Adrenal gland (tissue), 12 donors: ENCODE data around the gene TBC1D1. TPM values are rescaled to one million over a fixed set of nuclear protein-coding genes. Genes with fewer than 3 reads are reported as not detected.
A peak's percentile ranks its signal among the peaks of the same experiment; 100 is the strongest.

ENCODE experiments used
- DNase-seq, 7 donors: peaks; one replicate each; pipeline ENCODE4 v3.0.0-alpha.2; 2019 to 2020
- H3K27ac ChIP-seq, 5 donors: fragments of 200-600 bp; sonication (generic) in 4 of 5; 1 replicate in 3 of 5; 2 replicates in 2 of 5; pipeline versions ENCODE4 v1.5.1 to v1.8.0; 2016 to 2020; ENCODE audit warnings: mild to moderate bottlenecking in 1 of 5
- H3K27me3 ChIP-seq: fragments of 200-600 bp; 2 replicates; pipeline ENCODE4 v1.8.0; 2021
- H3K36me3 ChIP-seq, 2 donors: fragments of 200-600 bp; replicated peaks in 1 of 2; 1 replicate in 1 of 2; 2 replicates in 1 of 2; pipeline versions ENCODE4 v1.5.1 to v1.8.0; 2018 to 2022
- H3K4me1 ChIP-seq, 2 donors: fragments of 200-600 bp; replicated peaks in 1 of 2; 1 replicate in 1 of 2; 2 replicates in 1 of 2; pipeline versions ENCODE4 v1.5.1 to v1.8.0; 2018 to 2021
- H3K4me3 ChIP-seq, 4 donors: fragments of 200-600 bp; sonication (generic) in 3 of 4; one replicate each; pipeline ENCODE4 v1.5.1; 2016 to 2018
- H3K9me3 ChIP-seq, 3 donors: fragments of 200-600 bp; sonication (generic) in 1 of 3; replicated peaks in 1 of 3; 1 replicate in 2 of 3; 2 replicates in 1 of 3; pipeline versions ENCODE4 v1.5.1 to v1.8.0; 2016 to 2021
- POLR2A ChIP-seq, 2 donors: fragments of 450-650 bp; IDR thresholded peaks; one replicate each; pipeline ENCODE4 v1.6.1; 2017; ENCODE audit warnings: antibody characterized with exemption in 2 of 2, mild to moderate bottlenecking in 2 of 2, moderate library complexity in 1 of 2
- WGBS, 4 donors: extraction: QIAGEN DNeasy Blood & Tissue Kit in 2 of 4; methylation state at CpG; one replicate each; pipeline versions ENCODE4 v1.1.5 to v1.1.7; 2013 to 2017; 5-methylcytosine and 5-hydroxymethylcytosine counted together
- intact Hi-C, 2 donors: fragments of 100-400 bp; cut with DNase I; formaldehyde crosslinking; loops; one replicate each; pipeline versions ENCODE4 v1.14.1 to v1.15.0; 2022 to 2023
- polyA plus RNA-seq, 3 donors: library from polyadenylated mRNA; stranded (reverse); fragments of 200-250 nt in 2 of 3; fragments of 350-450 nt in 1 of 3; fragmentation: Illumina TruSeq in 1 of 3; extraction: RNeasy Lipid Tissue Mini Kit (QIAGEN cat#74804) in 1 of 3; gene quantifications; one replicate each; pipeline ENCODE4 v1.2.3, GENCODE V29; 2013 to 2014
- total RNA-seq, 9 donors: library from RNA; depleted of rRNA in 4 of 9; stranded (reverse); fragments of >200 nt in 4 of 9; fragments of 120-200 nt in 1 of 9; fragmentation: NEBNext Ultra II Directional in 1 of 9; extraction: Animal tissue kit (Norgen Biotek cat#: 25700) in 1 of 9; gene quantifications; one replicate each; pipeline versions ENCODE4 v1.1.0 to v1.2.4, GENCODE V29; 2013 to 2023
- TF ChIP-seq, protein P1 (sequence below), 6 experiments: fragments of 450-650 bp in 4 of 6; fragments of 200-600 bp in 2 of 6; sonication (generic) in 1 of 6; IDR thresholded peaks; 1 replicate in 5 of 6; 2 replicates in 1 of 6; pipeline versions ENCODE4 v1.5.1 to v1.8.0; 2016 to 2021; ENCODE audit warnings: antibody characterized with exemption in 6 of 6, mild to moderate bottlenecking in 2 of 6, moderate library complexity in 1 of 6
- donor health status: healthy with polysubstance abuse.
- donor health status: Bipolar disorder and iron deficiency.
- donor health status: DM: yes; HTN: yes; CAD: no.
- donor health status: DM: no; HTN: no; CAD: no.
- donor health status: DM: no; HTN: no; CAD: no.
- donor health status: DM: yes; HTN: yes; CAD: no.

Gene TBC1D1
- total and polyA plus RNA-seq, 12 donors, result 16.3 to 77.3 (median 25.7) TPM

DNA sequence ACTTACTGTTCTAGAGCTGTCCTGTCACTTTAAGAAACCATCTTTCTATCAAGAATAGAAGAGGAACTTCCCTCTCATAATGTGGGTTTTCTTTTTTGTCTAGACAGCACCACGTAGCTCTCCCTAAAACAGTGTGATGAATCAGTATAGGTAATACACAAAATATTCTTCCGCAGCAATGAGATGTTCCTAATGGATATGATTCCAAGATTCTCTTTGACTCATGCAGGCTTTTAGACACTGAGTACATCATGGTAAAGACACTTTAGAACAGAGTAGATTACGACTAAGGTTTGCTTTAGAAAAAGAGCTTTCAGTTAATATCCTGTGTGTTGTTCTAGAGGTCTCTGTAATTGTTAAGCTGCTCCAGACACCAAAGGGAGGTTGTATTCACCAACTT lies 139.1 kb downstream of the TBC1D1 start:
- WGBS, 4 donors, result 52 to 81% (median 63%) methylated on average over 3 of the region's 3 CpGs
- Histone ChIP-seq H3K4me3 (no peak overlapping the region), H3K9me3 (no peaks in the 10 kb centered on the region), H3K27me3 (no peaks in the 10 kb centered on the region), H3K36me3 (peaks cover 0 to 5% of the 10 kb centered on the region in 2 donors), H3K4me1 (no peaks in the 10 kb centered on the region), H3K27ac (no peak overlapping the region)
- TF ChIP-seq, protein P1, sequence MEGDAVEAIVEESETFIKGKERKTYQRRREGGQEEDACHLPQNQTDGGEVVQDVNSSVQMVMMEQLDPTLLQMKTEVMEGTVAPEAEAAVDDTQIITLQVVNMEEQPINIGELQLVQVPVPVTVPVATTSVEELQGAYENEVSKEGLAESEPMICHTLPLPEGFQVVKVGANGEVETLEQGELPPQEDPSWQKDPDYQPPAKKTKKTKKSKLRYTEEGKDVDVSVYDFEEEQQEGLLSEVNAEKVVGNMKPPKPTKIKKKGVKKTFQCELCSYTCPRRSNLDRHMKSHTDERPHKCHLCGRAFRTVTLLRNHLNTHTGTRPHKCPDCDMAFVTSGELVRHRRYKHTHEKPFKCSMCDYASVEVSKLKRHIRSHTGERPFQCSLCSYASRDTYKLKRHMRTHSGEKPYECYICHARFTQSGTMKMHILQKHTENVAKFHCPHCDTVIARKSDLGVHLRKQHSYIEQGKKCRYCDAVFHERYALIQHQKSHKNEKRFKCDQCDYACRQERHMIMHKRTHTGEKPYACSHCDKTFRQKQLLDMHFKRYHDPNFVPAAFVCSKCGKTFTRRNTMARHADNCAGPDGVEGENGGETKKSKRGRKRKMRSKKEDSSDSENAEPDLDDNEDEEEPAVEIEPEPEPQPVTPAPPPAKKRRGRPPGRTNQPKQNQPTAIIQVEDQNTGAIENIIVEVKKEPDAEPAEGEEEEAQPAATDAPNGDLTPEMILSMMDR (IDR thresholded peaks at IDR 0.05), result no peak
- no peak for TF ChIP-seq POLR2A (IDR thresholded peaks at IDR 0.05)
- DNase-seq, result no peak
- intact Hi-C loops, result loop anchor here in 1 of 2 donors (10.0 kb wide), 2 partner anchors 225 to 425 kb away; no protein-coding TSS in a partner anchor

- TF ChIP-seq, protein P1 (IDR thresholded peaks at IDR 0.05), result peak; percentile 51 to 81 (median 72)
- no peak for TF ChIP-seq POLR2A (IDR thresholded peaks at IDR 0.05)
- 49 to 58% (median 55%) methylated on average over 11 of the region's 11 CpGs for WGBS, 4 donors
- DNase-seq, result peak in 4 of 7 donors; percentile 41 to 66 (median 54)
- intact Hi-C loops, result loop anchor here (5.0 to 10.0 kb wide), 4 partner anchors 228 to 433 kb away; no protein-coding TSS in a partner anchor
- no peaks in the 10 kb centered on the region for H3K4me1 ChIP-seq
- H3K36me3 ChIP-seq, result no peaks in the 10 kb centered on the region
- H3K27me3 ChIP-seq, result no peaks in the 10 kb centered on the region
- H3K4me3 ChIP-seq, result no peak overlapping the region
- no peak overlapping the region for H3K27ac ChIP-seq
- no peaks in the 10 kb centered on the region for H3K9me3 ChIP-seq
These were observed 144.3 kb downstream of the TBC1D1 start for GRCh38 chr4:38034986-38035882.

DNA sequence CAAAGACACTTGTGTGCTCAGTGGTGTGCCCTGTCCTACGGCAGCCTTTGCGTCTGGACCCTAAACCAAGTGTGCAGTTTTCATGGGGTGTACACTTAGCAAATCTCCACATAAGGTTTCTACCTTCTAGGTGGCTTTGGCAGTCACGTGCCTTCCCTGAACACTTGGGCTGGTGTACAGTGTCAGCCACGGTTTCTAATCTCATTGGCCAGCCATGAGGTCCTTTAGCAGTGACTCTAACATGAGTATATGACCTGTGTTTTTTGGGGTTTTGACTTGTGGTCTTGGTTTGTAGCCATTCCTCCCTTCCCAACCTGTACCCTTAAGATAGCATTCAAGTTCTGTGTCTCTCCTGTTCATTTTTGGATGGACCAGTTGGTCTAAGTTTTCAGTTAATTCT lies 145.7 kb downstream of the TBC1D1 start:
- DNase-seq, result no peak
- WGBS, 4 donors, result 83 to 92% (median 91%) methylated on average over 4 of the region's 4 CpGs
- H3K4me1 ChIP-seq, result no peaks in the 10 kb centered on the region
- H3K4me3 ChIP-seq, result no peak overlapping the region
- H3K27me3 ChIP-seq, result no peaks in the 10 kb centered on the region
- no peaks in the 10 kb centered on the region for H3K36me3 ChIP-seq
- no peak overlapping the region for H3K27ac ChIP-seq
- no peaks in the 10 kb centered on the region for H3K9me3 ChIP-seq
- intact Hi-C loops, result loop anchor here (5.0 to 10.0 kb wide), 4 partner anchors 229 to 434 kb away; no protein-coding TSS in a partner anchor
- TF ChIP-seq, protein P1 (IDR thresholded peaks at IDR 0.05), result no peak
- TF ChIP-seq POLR2A (IDR thresholded peaks at IDR 0.05), result no peak

- DNase-seq, result no peak
- H3K9me3 ChIP-seq, result no peaks in the 10 kb centered on the region
- H3K4me1 ChIP-seq, result no peaks in the 10 kb centered on the region
- H3K27me3 ChIP-seq, result no peaks in the 10 kb centered on the region
- H3K27ac ChIP-seq, result no peak overlapping the region
- intact Hi-C loops, result loop anchor here (5.0 to 10.0 kb wide), 4 partner anchors 230 to 435 kb away; no protein-coding TSS in a partner anchor
- WGBS, 4 donors, result 84 to 87% (median 86%) methylated on average over 8 of the region's 8 CpGs
- no peaks in the 10 kb centered on the region for H3K36me3 ChIP-seq
- no peak overlapping the region for H3K4me3 ChIP-seq
- TF ChIP-seq, protein P1 (IDR thresholded peaks at IDR 0.05), result no peak
- no peak for TF ChIP-seq POLR2A (IDR thresholded peaks at IDR 0.05)
These were observed 146.7 kb downstream of the TBC1D1 start for GRCh38 chr4:38037612-38038011.
